ENCODE measurements around the gene COPZ2. TPM values are rescaled to one million over a fixed set of nuclear protein-coding genes. Genes with fewer than 3 reads are reported as not detected.

The COPZ2 gene
- total and polyA plus RNA-seq, 10 donors: 6.0 to 15.0 (median 8.8) TPM

DNA sequence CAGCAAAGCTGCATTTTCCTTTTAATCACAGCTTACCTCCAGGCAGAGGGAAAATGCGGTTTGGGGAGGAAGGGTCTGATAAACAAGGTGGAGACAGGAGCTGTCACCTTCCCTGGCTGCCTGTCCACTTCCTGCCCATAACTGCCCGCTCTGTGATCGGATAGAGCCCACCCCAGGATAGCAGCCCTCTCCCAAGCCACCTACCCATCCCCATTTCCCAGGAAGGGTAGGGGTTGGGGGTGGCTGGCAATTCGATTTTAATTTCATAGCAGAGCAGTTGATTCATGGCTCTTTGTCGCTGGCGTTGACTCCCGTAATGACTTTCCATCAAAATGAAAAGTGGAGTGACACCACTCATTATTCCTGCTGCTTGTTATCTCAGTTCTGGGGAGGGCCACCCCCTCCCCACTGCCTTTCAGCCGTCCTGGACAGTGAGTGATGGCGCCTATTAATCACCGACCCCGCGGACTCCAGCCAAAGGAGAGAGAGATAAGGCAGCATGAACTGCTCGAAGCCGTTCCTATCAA, 55.4 kb downstream of the COPZ2 start:
- Histone ChIP-seq H3K4me1 (peaks cover 0 to 49% (median 33%) of the 10 kb centered on the region in 6 donors), H3K36me3 (peaks cover 3 to 89% (median 63%) of the 10 kb centered on the region in 6 donors)
- WGBS, 5 donors: 81 to 86% (median 84%) methylated on average over 13 to 14 of the region's 14 CpGs

DNA sequence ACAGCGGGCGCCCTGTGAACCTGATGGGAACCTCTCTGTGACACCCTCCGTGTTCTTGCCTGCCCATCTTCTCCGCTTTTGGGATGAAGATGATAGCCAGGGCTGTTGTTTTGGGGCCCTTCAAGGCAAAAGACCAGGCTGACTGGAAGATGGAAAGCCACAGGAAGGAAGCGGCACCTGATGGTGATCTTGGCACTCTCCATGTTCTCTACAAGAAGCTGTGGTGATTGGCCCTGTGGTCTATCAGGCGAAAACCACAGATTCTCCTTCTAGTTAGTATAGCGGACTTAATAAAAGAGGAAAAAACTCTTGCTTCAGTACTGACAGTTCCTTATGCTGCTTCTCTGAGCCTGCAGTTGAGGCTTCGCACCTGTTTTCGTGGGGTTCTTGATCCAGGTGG, 56.1 kb downstream of the COPZ2 start:
- intact Hi-C loops (cut with DNase I; ENCODE audit: low total_unique reads): no loop called here
- DNase-seq: no peak

More for the DNA sequence above, 55.4 kb downstream of the COPZ2 start:
- intact Hi-C loops (cut with DNase I; ENCODE audit: low total_unique reads): no loop called here
- DNase-seq: no peak
- no peak overlapping the region for H3K4me3 ChIP-seq
- peak overlapping the region in 1 of 8 donors; percentile 26 for H3K27ac ChIP-seq
- H3K9me3 ChIP-seq: no peaks in the 10 kb centered on the region
- TF ChIP-seq POLR2AphosphoS5 (IDR thresholded peaks at IDR 0.05) (no peak), POLR2A (IDR thresholded peaks at IDR 0.05) (no peak)
- TF ChIP-seq, protein P1, sequence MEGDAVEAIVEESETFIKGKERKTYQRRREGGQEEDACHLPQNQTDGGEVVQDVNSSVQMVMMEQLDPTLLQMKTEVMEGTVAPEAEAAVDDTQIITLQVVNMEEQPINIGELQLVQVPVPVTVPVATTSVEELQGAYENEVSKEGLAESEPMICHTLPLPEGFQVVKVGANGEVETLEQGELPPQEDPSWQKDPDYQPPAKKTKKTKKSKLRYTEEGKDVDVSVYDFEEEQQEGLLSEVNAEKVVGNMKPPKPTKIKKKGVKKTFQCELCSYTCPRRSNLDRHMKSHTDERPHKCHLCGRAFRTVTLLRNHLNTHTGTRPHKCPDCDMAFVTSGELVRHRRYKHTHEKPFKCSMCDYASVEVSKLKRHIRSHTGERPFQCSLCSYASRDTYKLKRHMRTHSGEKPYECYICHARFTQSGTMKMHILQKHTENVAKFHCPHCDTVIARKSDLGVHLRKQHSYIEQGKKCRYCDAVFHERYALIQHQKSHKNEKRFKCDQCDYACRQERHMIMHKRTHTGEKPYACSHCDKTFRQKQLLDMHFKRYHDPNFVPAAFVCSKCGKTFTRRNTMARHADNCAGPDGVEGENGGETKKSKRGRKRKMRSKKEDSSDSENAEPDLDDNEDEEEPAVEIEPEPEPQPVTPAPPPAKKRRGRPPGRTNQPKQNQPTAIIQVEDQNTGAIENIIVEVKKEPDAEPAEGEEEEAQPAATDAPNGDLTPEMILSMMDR (IDR thresholded peaks at IDR 0.05 in 8 of 11, conservative IDR thresholded peaks at IDR 0.05 in 3 of 11): no peak
- no peaks in the 10 kb centered on the region for H3K27me3 ChIP-seq (replicated peaks in 1 of 7)

DNA sequence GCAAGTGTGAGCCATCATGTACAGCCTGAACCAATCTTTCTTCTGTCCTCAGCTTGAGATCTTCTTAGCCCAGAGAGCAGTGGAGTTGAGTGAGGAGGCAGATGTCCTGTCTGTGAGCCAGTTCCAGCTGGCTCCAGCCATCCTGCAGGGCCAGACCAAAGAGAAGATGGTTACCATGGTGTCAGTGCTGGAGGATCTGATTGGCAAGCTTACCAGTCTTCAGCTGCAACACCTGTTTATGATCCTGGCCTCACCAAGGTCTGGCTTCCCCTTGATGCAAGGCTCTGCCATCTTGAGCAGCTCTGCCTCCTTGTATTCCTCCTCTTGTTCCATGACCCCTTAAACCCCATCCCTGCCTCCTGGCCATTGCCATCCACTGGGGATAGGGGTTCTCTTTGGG, 57.1 kb downstream of the COPZ2 start:
- Histone ChIP-seq H3K4me3 (no peak overlapping the region), H3K4me1 (peaks cover 0 to 45% (median 32%) of the 10 kb centered on the region in 6 donors), H3K27me3 (replicated peaks in 1 of 7) (no peaks in the 10 kb centered on the region), H3K27ac (no peak overlapping the region), H3K36me3 (peaks cover 3 to 100% (median 78%) of the 10 kb centered on the region in 6 donors), H3K9me3 (no peaks in the 10 kb centered on the region)
- intact Hi-C loops (cut with DNase I; ENCODE audit: low total_unique reads): no loop called here
- no peak for DNase-seq
- no peak for TF ChIP-seq POLR2A (IDR thresholded peaks at IDR 0.05)
- TF ChIP-seq, protein P1 (IDR thresholded peaks at IDR 0.05 in 8 of 11, conservative IDR thresholded peaks at IDR 0.05 in 3 of 11): no peak
- no peak for TF ChIP-seq POLR2AphosphoS5 (IDR thresholded peaks at IDR 0.05)

More for the DNA sequence above, 56.1 kb downstream of the COPZ2 start:
- TF ChIP-seq POLR2A (IDR thresholded peaks at IDR 0.05): no peak
- no peak for TF ChIP-seq POLR2AphosphoS5 (IDR thresholded peaks at IDR 0.05)
- TF ChIP-seq, protein P1 (IDR thresholded peaks at IDR 0.05 in 8 of 11, conservative IDR thresholded peaks at IDR 0.05 in 3 of 11): no peak
- Histone ChIP-seq H3K9me3 (no peaks in the 10 kb centered on the region), H3K4me1 (peaks cover 0 to 45% (median 32%) of the 10 kb centered on the region in 6 donors), H3K4me3 (no peak overlapping the region), H3K36me3 (peaks cover 3 to 96% (median 70%) of the 10 kb centered on the region in 6 donors), H3K27me3 (replicated peaks in 1 of 7) (no peaks in the 10 kb centered on the region), H3K27ac (peak overlapping the region in 1 of 8 donors; percentile 26)
- WGBS, 5 donors: 38 to 68% (median 54%) methylated on average over 9 of the region's 9 CpGs

DNA sequence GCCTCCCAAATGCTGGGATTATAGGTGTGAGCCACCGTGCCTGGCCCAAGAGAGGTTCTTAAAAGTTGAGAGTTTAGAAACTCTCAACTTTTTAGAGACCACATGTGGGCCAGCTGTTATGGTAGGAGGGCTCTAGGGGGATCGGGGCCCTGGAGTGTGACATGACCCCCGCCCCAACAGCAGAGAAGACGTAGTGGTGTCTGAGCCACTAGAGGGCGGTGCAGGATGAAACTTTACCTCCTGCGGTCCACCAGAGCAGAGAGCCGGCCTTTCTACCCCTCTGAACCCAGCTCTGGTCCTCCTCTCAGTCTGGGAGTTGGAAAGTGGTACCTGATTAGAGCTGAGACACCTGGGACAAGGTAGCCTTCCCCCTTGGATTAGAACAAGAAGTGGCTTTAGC, 59.3 kb downstream of the COPZ2 start:
- Histone ChIP-seq H3K9me3 (no peaks in the 10 kb centered on the region), H3K4me3 (no peak overlapping the region), H3K36me3 (peaks cover 3 to 100% (median 96%) of the 10 kb centered on the region in 6 donors), H3K4me1 (peaks cover 0 to 40% (median 28%) of the 10 kb centered on the region in 6 donors), H3K27me3 (replicated peaks in 1 of 7) (no peaks in the 10 kb centered on the region), H3K27ac (no peak overlapping the region)
- no peak for DNase-seq
- 25 to 54% (median 32%) methylated on average over 2 to 7 of the region's 7 CpGs for WGBS, 5 donors
- intact Hi-C loops (cut with DNase I; ENCODE audit: low total_unique reads): loop anchor here (5.0 kb wide), 1 partner anchor 39 kb away; no protein-coding TSS in a partner anchor
- TF ChIP-seq, protein P1 (IDR thresholded peaks at IDR 0.05 in 8 of 11, conservative IDR thresholded peaks at IDR 0.05 in 3 of 11): peak; percentile 31 to 76 (median 67)
- TF ChIP-seq POLR2AphosphoS5 (IDR thresholded peaks at IDR 0.05) (no peak), POLR2A (IDR thresholded peaks at IDR 0.05) (no peak)

All from spleen (tissue), 11 donors.